Mesendoderm (in vitro differentiated cells): ENCODE measurements around the gene DEDD.

Experiments
- DNase-seq: peaks from one replicate; pipeline ENCODE4 v3.0.0; 2013
- H2AK5ac ChIP-seq: 2 replicates; pipeline ENCODE4 v1.6.1; 2013; ENCODE audit warnings: low read length, inconsistent platforms
- H2BK120ac ChIP-seq: 2 replicates; pipeline ENCODE4 v1.6.1; 2013; ENCODE audit warnings: low read depth, mild to moderate bottlenecking, low read length, moderate library complexity, mixed read lengths
- H2BK15ac ChIP-seq: replicated peaks from 2 replicates; pipeline ENCODE4 v1.6.1; 2013; ENCODE audit warnings: low read depth, mild to moderate bottlenecking, moderate library complexity
- H2BK5ac ChIP-seq: 2 replicates; pipeline ENCODE4 v1.6.1; 2013; ENCODE audit warnings: low read length, inconsistent platforms
- H3K18ac ChIP-seq: 2 replicates; pipeline ENCODE4 v1.6.1; 2013; ENCODE audit warnings: mild to moderate bottlenecking, low read length, mixed read lengths
- H3K23ac ChIP-seq: one replicate; pipeline ENCODE4 v1.6.1; 2013; ENCODE audit warnings: low read length
- H3K27ac ChIP-seq: 2 replicates; pipeline ENCODE4 v1.5.1; 2013; ENCODE audit warnings: low read depth, mild to moderate bottlenecking, inconsistent platforms, low read length, moderate library complexity
- H3K27me3 ChIP-seq: 2 replicates; pipeline ENCODE4 v1.6.1; 2013; ENCODE audit warnings: low read length, control low read depth, mild to moderate bottlenecking, inconsistent platforms; ENCODE audit not compliant: insufficient read depth, poor library complexity
- H3K36me3 ChIP-seq: 2 replicates; pipeline ENCODE4 v1.6.1; 2013; ENCODE audit warnings: low read length, inconsistent platforms; ENCODE audit not compliant: control insufficient read depth, insufficient read depth
- H3K4ac ChIP-seq: one replicate; pipeline ENCODE4 v1.6.1; 2013; ENCODE audit warnings: low read depth, mild to moderate bottlenecking, low read length, moderate library complexity
- H3K4me1 ChIP-seq: 2 replicates; pipeline ENCODE4 v1.6.1; 2013; ENCODE audit warnings: low read depth, low read length, inconsistent platforms; ENCODE audit not compliant: control insufficient read depth
- H3K4me2 ChIP-seq: 2 replicates; pipeline ENCODE4 v1.6.1; 2013; ENCODE audit warnings: low read length
- H3K4me3 ChIP-seq: 2 replicates; pipeline ENCODE4 v1.5.1; 2013; ENCODE audit warnings: mild to moderate bottlenecking, low read length
- H3K56ac ChIP-seq: one replicate; pipeline ENCODE4 v1.6.1; 2013; ENCODE audit warnings: low read length
- H3K79me1 ChIP-seq: 2 replicates; pipeline ENCODE4 v1.6.1; 2013; ENCODE audit warnings: low read length, inconsistent platforms
- H3K79me2 ChIP-seq: 2 replicates; pipeline ENCODE4 v1.6.1; 2013; ENCODE audit warnings: mild to moderate bottlenecking, low read length; ENCODE audit not compliant: control insufficient read depth, insufficient read depth
- H3K9ac ChIP-seq: 2 replicates; pipeline ENCODE4 v1.6.1; 2013; ENCODE audit warnings: low read length, inconsistent platforms
- H4K5ac ChIP-seq: one replicate; pipeline ENCODE4 v1.6.1; 2013; ENCODE audit warnings: low read length
- H4K8ac ChIP-seq: one replicate; pipeline ENCODE4 v1.6.1; 2013; ENCODE audit warnings: low read depth, mild to moderate bottlenecking, control low read depth, low read length, moderate library complexity
- WGBS: extraction: QIAGEN DNeasy Blood & Tissue Kit; methylation state at CpG from one replicate; pipeline ENCODE4 v1.1.7; 2013; ENCODE audit warnings: low lambda C conversion rate, missing lambda C conversion rate; ENCODE audit not compliant: insufficient coverage; ENCODE audit errors: extremely low coverage; 5-methylcytosine and 5-hydroxymethylcytosine counted together

Gene DEDD

GRCh38 chr1:161140755-161141400, 8.4 kb upstream of the DEDD start:
- Histone ChIP-seq H3K27me3 (no peaks in the 10 kb centered on the region), H3K36me3 (no peaks in the 10 kb centered on the region), H3K79me1 (no peaks in the 10 kb centered on the region), H3K4ac (no peak overlapping the region), H4K5ac (no peak overlapping the region), H3K56ac (no peak overlapping the region), H3K79me2 (no peaks in the 10 kb centered on the region), H4K8ac (no peak overlapping the region), H2AK5ac (no peak overlapping the region), H3K9ac (no peak overlapping the region), H3K4me3 (no peak overlapping the region), H2BK15ac (no peak overlapping the region), H3K4me1 (no peaks in the 10 kb centered on the region), H3K27ac (no peak overlapping the region), H2BK5ac (no peak overlapping the region), H3K4me2 (no peak overlapping the region), H3K23ac (no peak overlapping the region), H3K18ac (no peak overlapping the region), H2BK120ac (no peak overlapping the region)
- WGBS = no CpG with 5 or more reads among the region's 29 CpGs
- no peak for DNase-seq

GRCh38 chr1:161139766-161140165, 7.3 kb upstream of the DEDD start:
- Histone ChIP-seq H3K56ac (no peak overlapping the region), H3K36me3 (no peaks in the 10 kb centered on the region), H3K23ac (no peak overlapping the region), H2BK5ac (no peak overlapping the region), H3K18ac (no peak overlapping the region), H3K4me1 (no peaks in the 10 kb centered on the region), H4K8ac (no peak overlapping the region), H3K4ac (no peak overlapping the region), H2BK120ac (no peak overlapping the region), H2BK15ac (no peak overlapping the region), H4K5ac (no peak overlapping the region), H2AK5ac (no peak overlapping the region), H3K27ac (no peak overlapping the region), H3K79me1 (no peaks in the 10 kb centered on the region), H3K4me3 (no peak overlapping the region), H3K4me2 (no peak overlapping the region), H3K27me3 (no peaks in the 10 kb centered on the region), H3K79me2 (peaks cover 4% of the 10 kb centered on the region), H3K9ac (no peak overlapping the region)
- WGBS = no CpG with 5 or more reads among the region's 1 CpG
- DNase-seq = peak; percentile 60

DNA sequence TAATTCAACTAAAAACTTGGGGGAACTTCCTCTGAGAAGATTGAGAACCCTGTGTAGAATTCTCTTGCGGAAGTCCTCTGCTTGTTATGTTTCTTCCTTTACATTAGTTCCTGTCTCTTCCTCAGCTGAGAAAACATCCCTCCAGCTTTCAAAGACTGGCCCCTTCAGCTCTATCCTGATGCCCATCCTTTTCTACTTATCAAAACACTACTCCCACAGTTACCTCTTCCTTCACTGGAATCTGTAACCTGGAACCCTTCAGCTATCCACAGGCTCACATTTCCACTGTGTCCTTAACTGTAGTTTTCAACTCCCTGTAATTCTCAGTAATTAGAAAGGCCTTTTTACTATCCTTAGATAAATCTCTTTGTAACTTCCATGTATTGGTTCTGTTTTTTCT, 6.0 kb upstream of the DEDD start:
- Histone ChIP-seq H3K23ac (no peak overlapping the region), H2BK120ac (no peak overlapping the region), H4K5ac (no peak overlapping the region), H3K18ac (no peak overlapping the region), H2AK5ac (no peak overlapping the region), H3K9ac (no peak overlapping the region), H2BK5ac (no peak overlapping the region), H3K79me2 (peaks cover 6% of the 10 kb centered on the region), H3K27ac (no peak overlapping the region), H3K27me3 (no peaks in the 10 kb centered on the region), H3K4ac (no peak overlapping the region), H4K8ac (no peak overlapping the region), H3K36me3 (no peaks in the 10 kb centered on the region), H3K4me2 (no peak overlapping the region), H3K4me3 (no peak overlapping the region), H3K4me1 (no peaks in the 10 kb centered on the region), H2BK15ac (no peak overlapping the region), H3K56ac (no peak overlapping the region), H3K79me1 (peaks cover 2% of the 10 kb centered on the region)
- no CpG with 5 or more reads among the region's 1 CpG for WGBS
- DNase-seq = no peak

- no peak overlapping the region for H3K27ac ChIP-seq
- no peak overlapping the region for H3K23ac ChIP-seq
- no CpG with 5 or more reads among the region's 3 CpGs for WGBS
- H4K8ac ChIP-seq = no peak overlapping the region
- H3K79me1 ChIP-seq = peaks cover 2% of the 10 kb centered on the region
- H2AK5ac ChIP-seq = no peak overlapping the region
- no peak overlapping the region for H3K18ac ChIP-seq
- no peak overlapping the region for H3K4me3 ChIP-seq
- H3K36me3 ChIP-seq = no peaks in the 10 kb centered on the region
- H3K9ac ChIP-seq = no peak overlapping the region
- H3K4ac ChIP-seq = no peak overlapping the region
- H3K4me2 ChIP-seq = no peak overlapping the region
- no peak overlapping the region for H4K5ac ChIP-seq
- H2BK15ac ChIP-seq = no peak overlapping the region
- H2BK120ac ChIP-seq = no peak overlapping the region
- H3K27me3 ChIP-seq = no peaks in the 10 kb centered on the region
- peak; percentile 30 for DNase-seq
- no peak overlapping the region for H3K56ac ChIP-seq
- H2BK5ac ChIP-seq = no peak overlapping the region
- peaks cover 6% of the 10 kb centered on the region for H3K79me2 ChIP-seq
- no peaks in the 10 kb centered on the region for H3K4me1 ChIP-seq
Measured at GRCh38 chr1:161137881-161138280, 5.4 kb upstream of the DEDD start.

DNA sequence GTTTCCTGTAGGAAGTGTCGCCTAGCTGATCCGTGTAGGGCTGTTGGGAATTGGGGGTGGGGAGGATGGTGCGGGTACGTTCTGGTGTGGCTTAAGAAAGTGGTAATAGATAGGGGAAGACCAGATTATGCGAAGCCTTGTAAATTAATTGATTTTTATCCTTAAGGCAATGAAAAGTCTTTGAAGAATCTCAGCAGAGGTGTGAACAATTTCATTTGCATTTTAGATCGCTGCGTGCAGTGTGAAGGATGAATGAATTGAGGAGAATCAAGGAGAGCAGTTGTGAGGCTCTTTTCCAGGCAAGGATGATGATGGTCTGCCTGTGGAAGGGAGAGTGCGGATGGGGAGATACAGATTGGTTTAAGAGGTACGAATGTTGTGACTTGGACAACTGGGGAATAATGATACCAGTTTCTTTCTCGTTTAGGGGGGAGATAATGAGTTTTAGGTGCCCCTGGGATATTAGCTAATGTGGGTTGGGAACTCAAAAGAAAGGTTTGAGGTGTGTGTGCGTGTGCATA, 813 bp upstream of the DEDD start:
- Histone ChIP-seq H3K4ac (peak overlapping the region; percentile 76), H3K27me3 (no peaks in the 10 kb centered on the region), H3K36me3 (peaks cover 1% of the 10 kb centered on the region), H3K79me1 (peaks cover 12% of the 10 kb centered on the region), H4K5ac (no peak overlapping the region), H2BK120ac (no peak overlapping the region), H2BK15ac (no peak overlapping the region), H3K23ac (peak overlapping the region; percentile 4), H3K27ac (peak overlapping the region; percentile 98), H3K18ac (peak overlapping the region; percentile 82), H3K4me2 (peak overlapping the region; percentile 88), H3K9ac (peak overlapping the region; percentile 80), H3K79me2 (peaks cover 36% of the 10 kb centered on the region), H2AK5ac (peak overlapping the region; percentile 16), H2BK5ac (peak overlapping the region; percentile 66), H4K8ac (peak overlapping the region; percentile 14), H3K4me1 (peaks cover 11% of the 10 kb centered on the region), H3K4me3 (peak overlapping the region; percentile 75), H3K56ac (peak overlapping the region; percentile 84)
- DNase-seq = no peak
- WGBS = no CpG with 5 or more reads among the region's 11 CpGs
